ENCODE data around the gene MCM3AP.

The MCM3AP gene

GRCh38 chr21:46189213-46189958, 96.0 kb downstream of the MCM3AP start:
- DNase-seq (ENCODE audit: low read depth in 1 of 2, low spot score in 1 of 2), result no peak

- DNase-seq (ENCODE audit: low read depth in 1 of 2, low spot score in 1 of 2), result no peak
These were observed 96.9 kb downstream of the MCM3AP start for GRCh38 chr21:46188226-46189212.

- no peak for DNase-seq (ENCODE audit: low read depth in 1 of 2, low spot score in 1 of 2)
These were observed 97.6 kb downstream of the MCM3AP start for GRCh38 chr21:46187814-46188213.

- no peak for DNase-seq (ENCODE audit: low read depth in 1 of 2, low spot score in 1 of 2)
These were observed 98.2 kb downstream of the MCM3AP start for GRCh38 chr21:46187261-46187660.

GRCh38 chr21:46185716-46186115, 99.7 kb downstream of the MCM3AP start:
- DNase-seq (ENCODE audit: low read depth in 1 of 2, low spot score in 1 of 2), result no peak

Measured in activated T-helper 1 cell treated with anti-CD3 and anti-CD28 coated beads, Interleukin-2, amount 50 U/mL, for 16 hours (primary cell).